T-cell (primary cell): ENCODE results near the gene DLG1. TPM values are rescaled to one million over a fixed set of nuclear protein-coding genes. Genes with fewer than 3 reads are reported as not detected.
A peak's percentile ranks its signal among the peaks of the same experiment; 100 is the strongest.

Source experiments
- ATAC-seq, 4 experiments: fragments of 200-7000 bp in 3 of 4; fragments of 150-1000 bp in 1 of 4; cut with Tn5 transposase; replicated peaks in 1 of 4; 1 replicate in 3 of 4; 2 replicates in 1 of 4; pipeline ENCODE4 v1.10.0; 2021; ENCODE audit warnings: moderate library complexity in 3 of 4, mild to moderate bottlenecking in 2 of 4, moderate number of reproducible peaks in 1 of 4
- CTCF ChIA-PET, 2 donors: fragments of 300-600 bp; sonication (Branson Sonifier 250); formaldehyde crosslinking; loops; one replicate each; lab custom pipeline; 2022; ENCODE audit warnings: antibody characterized with exemption in 2 of 2; lab: Charles Lee
- POLR2A ChIA-PET, 2 donors: fragments of 300-600 bp; sonication (Branson Sonifier 250); formaldehyde crosslinking; loops; one replicate each; lab custom pipeline; 2022; ENCODE audit warnings: antibody characterized with exemption in 2 of 2; lab: Charles Lee
- DNase-seq, 35 experiments: peaks; one replicate each; pipeline versions ENCODE4 v3.0.0 to v3.0.0-alpha.2; 2013 to 2023
- H3K27ac ChIP-seq: one replicate; pipeline ENCODE4 v1.5.1; 2013; ENCODE audit warnings: low read length
- H3K27me3 ChIP-seq, 2 experiments: replicated peaks in 1 of 2; 1 replicate in 1 of 2; 2 replicates in 1 of 2; pipeline versions ENCODE4 v1.6.1 to v1.7.0; 2013; ENCODE audit warnings: low read length in 1 of 2, mixed read lengths in 1 of 2; ENCODE audit not compliant: control insufficient read depth in 2 of 2, insufficient read depth in 2 of 2; ENCODE audit errors: extremely low read depth in 1 of 2
- H3K36me3 ChIP-seq, 2 donors: 1 replicate in 1 of 2; 2 replicates in 1 of 2; pipeline versions ENCODE4 v1.6.1 to v1.7.0; 2013; ENCODE audit warnings: low read length in 1 of 2; ENCODE audit not compliant: control insufficient read depth in 2 of 2, insufficient read depth in 1 of 2; ENCODE audit errors: extremely low read depth in 1 of 2
- H3K4me1 ChIP-seq, 2 experiments: 1 replicate in 1 of 2; 2 replicates in 1 of 2; pipeline versions ENCODE4 v1.6.1 to v1.7.0; 2013; ENCODE audit warnings: low read length in 2 of 2, mixed read lengths in 1 of 2; ENCODE audit not compliant: insufficient read depth in 2 of 2, control insufficient read depth in 1 of 2; ENCODE audit errors: extremely low read depth in 1 of 2
- H3K4me3 ChIP-seq, 2 donors: 1 replicate in 1 of 2; 2 replicates in 1 of 2; pipeline versions ENCODE4 v1.5.1 to v1.7.0; 2013; ENCODE audit warnings: mild to moderate bottlenecking in 2 of 2, low read length in 1 of 2, moderate library complexity in 1 of 2; ENCODE audit not compliant: control insufficient read depth in 1 of 2; ENCODE audit errors: extremely low read depth in 1 of 2
- H3K9me3 ChIP-seq: 2 replicates; pipeline ENCODE4 v1.7.0; 2013
- H3K27ac Mint-ChIP-seq, 2 donors: one replicate each; pipeline ENCODE4 v1.8.0; 2020 to 2021; ENCODE audit warnings: mild to moderate bottlenecking in 2 of 2, mixed read lengths in 2 of 2
- H3K27me3 Mint-ChIP-seq, 2 donors: one replicate each; pipeline ENCODE4 v1.8.0; 2021 to 2022; ENCODE audit warnings: mixed read lengths in 2 of 2
- H3K36me3 Mint-ChIP-seq: one replicate; pipeline ENCODE4 v1.8.0; 2021; ENCODE audit warnings: mixed read lengths
- H3K4me1 Mint-ChIP-seq, 3 donors: one replicate each; pipeline ENCODE4 v1.8.0; 2020 to 2022; ENCODE audit warnings: mixed read lengths in 3 of 3, mild to moderate bottlenecking in 1 of 3
- H3K4me3 Mint-ChIP-seq, 3 donors: one replicate each; pipeline ENCODE4 v1.8.0; 2020 to 2022; ENCODE audit warnings: mild to moderate bottlenecking in 3 of 3, mixed read lengths in 3 of 3, moderate library complexity in 3 of 3
- H3K9me3 Mint-ChIP-seq, 3 donors: one replicate each; pipeline ENCODE4 v1.8.0; 2020 to 2022; ENCODE audit warnings: mixed read lengths in 3 of 3
- WGBS: methylation state at CpG from one replicate; pipeline ENCODE4 v1.1.5; 2013; ENCODE audit warnings: missing lambda C conversion rate; ENCODE audit not compliant: insufficient coverage; 5-methylcytosine and 5-hydroxymethylcytosine counted together
- total RNA-seq, 35 experiments: library from RNA in 6 of 35; stranded (reverse) in 6 of 35; fragments of 120-200 nt in 1 of 35; gene quantifications; one replicate each; pipeline versions ENCODE4 v1.2.1 to v1.2.4 and lab custom pipeline; 2013 to 2026

The DLG1 gene
- total RNA-seq, 5 donors from 2014 or later (not counting 1 experiment from before 2014, with no cell fraction given), result 65.5 to 96.5 (median 68.4) TPM

DNA sequence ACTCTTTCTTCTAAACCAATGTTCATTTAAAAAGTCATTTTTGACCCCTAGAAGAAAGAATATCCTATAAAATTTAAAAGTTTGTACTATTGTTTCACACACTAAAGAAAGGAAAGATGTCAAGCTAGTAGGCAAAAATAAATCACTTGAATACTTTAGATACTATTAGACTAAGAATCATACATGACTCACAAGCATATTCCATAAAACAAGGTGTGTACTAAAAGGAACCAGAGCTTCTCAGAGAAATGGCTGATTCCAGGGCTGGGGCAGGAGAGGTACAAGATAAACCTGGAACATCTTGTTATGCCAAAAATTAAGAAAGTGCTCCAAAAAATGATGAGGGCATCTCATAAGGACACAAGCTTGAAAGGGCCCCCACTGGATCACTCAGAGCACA lies 8.7 kb downstream of the DLG1 start:
- Mint-ChIP-seq H3K9me3 (no peaks in the 10 kb centered on the region), H3K4me1 (peaks cover 55 to 63% (median 58%) of the 10 kb centered on the region in 3 donors), H3K27ac (no peak overlapping the region), H3K36me3 (peaks cover 32% of the 10 kb centered on the region), H3K4me3 (no peak overlapping the region), H3K27me3 (no peaks in the 10 kb centered on the region)
- Histone ChIP-seq H3K27ac (no peak overlapping the region), H3K4me1 (no peaks in the 10 kb centered on the region), H3K27me3 (no peaks in the 10 kb centered on the region), H3K36me3 (peaks cover 13 to 22% of the 10 kb centered on the region in 2 donors), H3K9me3 (no peaks in the 10 kb centered on the region), H3K4me3 (no peak overlapping the region)
- ATAC-seq (no peak), DNase-seq (no peak)
- CTCF ChIA-PET, result no interaction called here
- POLR2A ChIA-PET, result no interaction called here

DNA sequence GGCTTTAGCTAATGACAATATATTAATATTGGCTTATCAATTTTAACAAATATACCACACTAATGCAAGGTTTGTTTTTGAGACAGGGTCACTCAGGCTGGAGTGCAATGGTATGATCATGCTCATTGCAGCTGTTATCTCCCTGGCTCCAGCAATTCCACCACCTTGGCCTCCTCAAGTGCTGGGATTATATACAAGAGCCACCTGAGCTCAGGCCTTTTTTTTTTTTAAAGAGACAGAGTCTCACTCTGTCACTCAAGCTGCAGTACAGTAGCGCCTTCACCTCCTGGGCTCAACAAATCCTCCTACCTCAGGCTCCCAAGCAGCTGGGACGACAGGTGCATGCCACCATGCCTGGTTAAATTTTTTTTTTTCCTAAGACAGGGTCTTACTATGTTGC lies 11.7 kb downstream of the DLG1 start:
- no peaks in the 10 kb centered on the region for H3K9me3 ChIP-seq
- ChIA-PET POLR2A (no interaction called here), CTCF (interaction anchor here in 1 of 2 donors (1.2 kb wide), 1 partner anchor 30 kb away, joined by 3 read pairs; no protein-coding TSS in a partner anchor)
- H3K9me3 Mint-ChIP-seq, result no peaks in the 10 kb centered on the region
- peaks cover 42 to 45% (median 44%) of the 10 kb centered on the region in 3 donors for H3K4me1 Mint-ChIP-seq
- H3K27me3 Mint-ChIP-seq, result no peaks in the 10 kb centered on the region
- H3K4me1 ChIP-seq, result no peaks in the 10 kb centered on the region
- DNase-seq (no peak), ATAC-seq (no peak)
- H3K36me3 ChIP-seq, result peaks cover 13 to 33% of the 10 kb centered on the region in 2 donors
- H3K27ac Mint-ChIP-seq, result no peak overlapping the region
- H3K4me3 Mint-ChIP-seq, result no peak overlapping the region
- WGBS, result 100% methylated on average over 1 of the region's 2 CpGs
- no peak overlapping the region for H3K4me3 ChIP-seq
- H3K27ac ChIP-seq, result no peak overlapping the region
- no peaks in the 10 kb centered on the region for H3K27me3 ChIP-seq
- H3K36me3 Mint-ChIP-seq, result peaks cover 34% of the 10 kb centered on the region

DNA sequence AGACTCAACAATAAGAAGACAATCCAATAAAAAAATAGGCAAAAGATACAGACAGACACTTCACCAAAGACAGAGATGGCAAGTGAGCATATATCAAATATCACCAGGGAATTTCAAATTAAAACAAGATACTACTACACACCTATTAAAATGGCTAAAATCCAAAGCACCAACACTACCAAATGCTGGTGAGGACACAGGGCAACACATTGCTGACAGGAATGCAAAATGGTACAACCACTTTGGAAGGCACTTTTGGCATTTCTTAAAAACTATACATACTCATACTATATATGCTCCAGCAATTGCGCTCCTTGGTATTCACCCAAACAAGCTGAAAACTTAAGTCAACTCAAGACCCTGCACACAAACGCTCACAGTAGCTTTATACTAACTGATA lies 12.9 kb downstream of the DLG1 start:
- Mint-ChIP-seq H3K36me3 (peaks cover 40% of the 10 kb centered on the region), H3K4me1 (peaks cover 34 to 35% (median 35%) of the 10 kb centered on the region in 3 donors), H3K27ac (no peak overlapping the region), H3K9me3 (no peaks in the 10 kb centered on the region), H3K4me3 (no peak overlapping the region), H3K27me3 (no peaks in the 10 kb centered on the region)
- Histone ChIP-seq H3K36me3 (peaks cover 13 to 43% of the 10 kb centered on the region in 2 donors), H3K4me3 (no peak overlapping the region), H3K9me3 (no peaks in the 10 kb centered on the region), H3K27ac (no peak overlapping the region), H3K4me1 (no peaks in the 10 kb centered on the region), H3K27me3 (no peaks in the 10 kb centered on the region)
- no CpG with 5 or more reads among the region's 2 CpGs for WGBS
- no peak for ATAC-seq
- ChIA-PET POLR2A (no interaction called here), CTCF (interaction anchor here in 1 of 2 donors (0.6 kb wide), 1 partner anchor 167 kb away, joined by 7 read pairs; no protein-coding TSS in a partner anchor)
- no peak for DNase-seq

DNA sequence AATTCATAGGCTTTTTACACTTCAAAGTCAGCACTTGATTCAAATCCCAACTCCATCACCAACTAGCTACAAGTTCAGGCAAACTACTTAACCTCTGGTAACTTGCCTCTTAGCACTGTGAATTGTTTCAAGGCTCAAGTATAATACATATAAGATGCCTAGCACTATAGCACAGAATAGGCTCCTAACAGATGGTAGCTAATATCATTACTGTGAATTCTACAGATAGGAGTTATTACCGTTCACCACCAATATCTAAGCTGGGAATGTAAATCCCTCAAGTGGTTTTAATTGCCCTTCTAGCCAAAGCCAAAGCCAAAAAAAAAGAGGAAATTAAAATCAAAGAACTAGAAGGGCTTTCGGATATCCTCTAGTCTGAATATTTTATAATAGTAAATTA lies 15.4 kb downstream of the DLG1 start:
- ChIA-PET CTCF (no interaction called here), POLR2A (no interaction called here)
- H3K36me3 ChIP-seq, result peaks cover 13 to 33% of the 10 kb centered on the region in 2 donors
- no peaks in the 10 kb centered on the region for H3K9me3 ChIP-seq
- Mint-ChIP-seq H3K36me3 (peaks cover 36% of the 10 kb centered on the region), H3K27me3 (no peaks in the 10 kb centered on the region), H3K9me3 (no peaks in the 10 kb centered on the region), H3K27ac (no peak overlapping the region), H3K4me3 (no peak overlapping the region), H3K4me1 (peaks cover 33 to 37% (median 36%) of the 10 kb centered on the region in 3 donors)
- DNase-seq, result no peak
- H3K27me3 ChIP-seq, result no peaks in the 10 kb centered on the region
- H3K4me3 ChIP-seq, result no peak overlapping the region
- H3K27ac ChIP-seq, result no peak overlapping the region
- no peaks in the 10 kb centered on the region for H3K4me1 ChIP-seq
- no peak for ATAC-seq
- WGBS, result no CpG with 5 or more reads among the region's 2 CpGs

DNA sequence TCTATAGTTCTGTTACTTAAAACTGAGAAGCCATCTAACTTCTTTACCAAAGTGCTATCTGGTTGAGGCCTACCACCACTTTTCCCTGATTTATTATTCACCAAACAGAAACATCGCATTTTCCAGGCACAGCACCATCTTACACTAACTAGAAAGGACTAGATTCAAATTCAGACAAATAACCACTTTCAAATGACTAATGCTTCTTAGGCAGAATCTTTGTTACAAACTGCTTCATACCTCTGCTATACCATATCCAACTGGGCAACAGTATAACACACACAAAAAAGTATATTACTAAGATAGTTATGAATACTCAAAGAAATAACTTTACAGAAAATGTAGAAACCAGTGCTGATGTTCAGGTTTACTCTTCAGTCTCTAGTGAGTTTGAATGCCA lies 16.6 kb downstream of the DLG1 start:
- no peaks in the 10 kb centered on the region for H3K27me3 Mint-ChIP-seq
- H3K27ac Mint-ChIP-seq, result peak overlapping the region in 1 of 2 donors; percentile 25
- no peaks in the 10 kb centered on the region for H3K27me3 ChIP-seq
- WGBS, result 100% methylated on average over 1 of the region's 1 CpG
- H3K36me3 ChIP-seq, result peaks cover 12 to 30% of the 10 kb centered on the region in 2 donors
- H3K4me3 ChIP-seq, result no peak overlapping the region
- H3K4me3 Mint-ChIP-seq, result no peak overlapping the region
- H3K4me1 Mint-ChIP-seq, result peaks cover 33 to 38% (median 37%) of the 10 kb centered on the region in 3 donors
- CTCF ChIA-PET, result no interaction called here
- DNase-seq (no peak), ATAC-seq (no peak)
- H3K27ac ChIP-seq, result no peak overlapping the region
- no peaks in the 10 kb centered on the region for H3K4me1 ChIP-seq
- no peaks in the 10 kb centered on the region for H3K9me3 ChIP-seq
- peaks cover 36% of the 10 kb centered on the region for H3K36me3 Mint-ChIP-seq
- no peaks in the 10 kb centered on the region for H3K9me3 Mint-ChIP-seq
- POLR2A ChIA-PET, result no interaction called here

DNA sequence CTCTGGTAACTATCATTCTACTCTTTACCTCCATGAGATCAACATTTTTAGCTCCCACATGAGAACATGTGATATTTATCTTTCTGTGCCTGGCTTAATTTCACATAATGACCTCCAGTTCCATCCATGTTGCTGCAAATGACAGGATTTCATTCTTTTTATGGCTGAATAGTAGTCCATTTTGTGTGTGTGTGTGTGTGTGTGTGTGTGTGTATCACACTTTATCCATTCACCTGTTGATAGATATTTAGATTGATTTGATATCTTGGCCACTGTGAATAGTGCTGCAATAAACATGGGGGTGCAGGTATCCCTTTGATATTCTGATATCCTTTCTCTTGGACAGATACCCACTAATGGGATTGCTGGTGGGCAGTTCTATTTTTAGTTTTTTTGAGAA lies 18.3 kb downstream of the DLG1 start:
- H3K4me3 Mint-ChIP-seq, result no peak overlapping the region
- no peak for ATAC-seq
- Histone ChIP-seq H3K4me3 (no peak overlapping the region), H3K9me3 (no peaks in the 10 kb centered on the region), H3K36me3 (peaks cover 0 to 31% of the 10 kb centered on the region in 2 donors), H3K27ac (no peak overlapping the region), H3K27me3 (no peaks in the 10 kb centered on the region), H3K4me1 (no peaks in the 10 kb centered on the region)
- no peak for DNase-seq
- H3K36me3 Mint-ChIP-seq, result peaks cover 34% of the 10 kb centered on the region
- ChIA-PET CTCF (interaction anchor here in 1 of 2 donors (0.7 kb wide), 2 partner anchors 206 to 1550 kb away, joined by 6 read pairs; no protein-coding TSS in a partner anchor), POLR2A (interaction anchor here in 1 of 2 donors (0.7 kb wide), 1 partner anchor 260 kb away, joined by 3 read pairs; no protein-coding TSS in a partner anchor)
- H3K27ac Mint-ChIP-seq, result no peak overlapping the region
- H3K27me3 Mint-ChIP-seq, result no peaks in the 10 kb centered on the region
- no peaks in the 10 kb centered on the region for H3K9me3 Mint-ChIP-seq
- peaks cover 35 to 39% (median 37%) of the 10 kb centered on the region in 3 donors for H3K4me1 Mint-ChIP-seq

DNA sequence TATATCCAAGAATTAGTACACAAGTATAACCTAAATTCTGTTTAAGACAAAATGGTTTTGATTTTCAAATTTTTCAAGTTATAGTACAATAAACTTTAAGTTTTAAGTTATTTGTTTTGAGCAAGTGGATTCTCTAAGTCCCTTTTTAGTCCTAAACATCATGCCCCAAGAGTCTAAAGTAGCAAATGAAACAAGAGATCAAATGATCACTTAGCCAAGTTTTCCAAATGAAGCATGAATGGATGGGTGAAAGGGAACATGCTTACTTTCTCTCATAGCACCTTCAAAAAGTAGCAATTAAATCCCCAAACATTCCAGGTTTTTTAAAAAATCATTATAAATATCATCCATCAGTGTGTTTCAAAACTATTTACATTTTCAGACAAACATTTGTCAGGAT lies 19.5 kb downstream of the DLG1 start:
- no peaks in the 10 kb centered on the region for H3K4me1 ChIP-seq
- DNase-seq (no peak), ATAC-seq (no peak)
- ChIA-PET CTCF (no interaction called here), POLR2A (no interaction called here)
- no peaks in the 10 kb centered on the region for H3K27me3 ChIP-seq
- Mint-ChIP-seq H3K9me3 (no peaks in the 10 kb centered on the region), H3K27ac (no peak overlapping the region), H3K4me1 (peaks cover 36 to 44% (median 38%) of the 10 kb centered on the region in 3 donors), H3K4me3 (no peak overlapping the region), H3K36me3 (peaks cover 40% of the 10 kb centered on the region), H3K27me3 (no peaks in the 10 kb centered on the region)
- no peak overlapping the region for H3K4me3 ChIP-seq
- H3K27ac ChIP-seq, result no peak overlapping the region
- peaks cover 0 to 27% of the 10 kb centered on the region in 2 donors for H3K36me3 ChIP-seq
- H3K9me3 ChIP-seq, result no peaks in the 10 kb centered on the region
